ENCODE results near the gene ANGPT4. TPM values are rescaled to one million over a fixed set of nuclear protein-coding genes. Genes with fewer than 3 reads are reported as not detected.

The ANGPT4 gene
- total RNA-seq, 6 experiments from 2014 or later = 0.04 to 0.12 TPM; not detected in 4

DNA sequence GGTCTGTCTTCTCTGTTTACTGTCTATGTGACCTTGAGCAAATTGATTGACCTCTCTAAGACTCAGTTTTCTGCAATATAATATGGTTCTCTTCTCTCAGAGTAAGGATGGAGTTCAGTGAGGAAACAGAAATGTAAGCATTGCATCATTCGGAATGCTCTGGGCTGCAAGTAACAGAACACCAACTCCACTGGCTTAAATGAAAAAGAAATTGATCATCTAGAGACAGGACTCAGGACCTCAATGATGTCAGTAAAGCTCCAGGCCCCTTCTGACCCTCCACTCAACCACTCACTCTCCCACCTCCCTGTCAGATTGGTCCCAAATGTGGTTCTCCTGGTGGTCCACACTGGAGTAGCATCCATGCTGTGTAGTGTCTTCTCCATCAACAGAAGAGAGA is 50.7 kb downstream of the ANGPT4 start:
- 100% methylated on average over 1 of the region's 1 CpG for WGBS (ENCODE audit: insufficient coverage, low coverage, low lambda C conversion rate, missing lambda C conversion rate)
- DNase-seq = no peak
- no peaks in the 10 kb centered on the region for H3K27me3 ChIP-seq

DNA sequence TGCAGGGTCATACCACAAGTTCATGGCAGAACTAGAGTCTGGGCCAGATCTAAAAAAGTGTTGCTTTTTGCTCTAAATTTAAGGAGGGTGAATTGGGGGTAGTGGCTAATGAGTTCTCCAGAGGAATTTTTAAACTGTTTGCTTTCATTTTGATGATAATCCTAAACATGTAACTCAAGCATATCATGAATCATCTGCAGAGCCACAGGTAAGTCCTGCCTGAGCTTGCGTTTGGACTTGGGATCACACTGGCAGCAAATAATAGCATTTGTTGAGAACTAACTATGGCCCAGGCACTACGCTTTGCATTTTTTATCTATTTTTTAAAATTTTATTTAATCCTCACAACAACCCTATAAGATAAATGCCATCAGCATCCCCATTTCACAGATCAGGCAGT is 55.2 kb downstream of the ANGPT4 start:
- WGBS (ENCODE audit: insufficient coverage, low coverage, low lambda C conversion rate, missing lambda C conversion rate) = 94% methylated on average over 2 of the region's 2 CpGs
- intact Hi-C loops (cut with DNase I) = no loop called here
- no peak for ATAC-seq

More for the DNA sequence above, 50.7 kb downstream of the ANGPT4 start:
- Histone ChIP-seq H3K9me3 (no peaks in the 10 kb centered on the region), H3K27ac (no peak overlapping the region), H3K4me1 (no peaks in the 10 kb centered on the region), H3K4me3 (no peak overlapping the region), H3K36me3 (no peaks in the 10 kb centered on the region)
- intact Hi-C loops (cut with DNase I) = no loop called here
- TF ChIP-seq POLR2A (IDR thresholded peaks at IDR 0.05) = no peak
- TF ChIP-seq, protein P1, sequence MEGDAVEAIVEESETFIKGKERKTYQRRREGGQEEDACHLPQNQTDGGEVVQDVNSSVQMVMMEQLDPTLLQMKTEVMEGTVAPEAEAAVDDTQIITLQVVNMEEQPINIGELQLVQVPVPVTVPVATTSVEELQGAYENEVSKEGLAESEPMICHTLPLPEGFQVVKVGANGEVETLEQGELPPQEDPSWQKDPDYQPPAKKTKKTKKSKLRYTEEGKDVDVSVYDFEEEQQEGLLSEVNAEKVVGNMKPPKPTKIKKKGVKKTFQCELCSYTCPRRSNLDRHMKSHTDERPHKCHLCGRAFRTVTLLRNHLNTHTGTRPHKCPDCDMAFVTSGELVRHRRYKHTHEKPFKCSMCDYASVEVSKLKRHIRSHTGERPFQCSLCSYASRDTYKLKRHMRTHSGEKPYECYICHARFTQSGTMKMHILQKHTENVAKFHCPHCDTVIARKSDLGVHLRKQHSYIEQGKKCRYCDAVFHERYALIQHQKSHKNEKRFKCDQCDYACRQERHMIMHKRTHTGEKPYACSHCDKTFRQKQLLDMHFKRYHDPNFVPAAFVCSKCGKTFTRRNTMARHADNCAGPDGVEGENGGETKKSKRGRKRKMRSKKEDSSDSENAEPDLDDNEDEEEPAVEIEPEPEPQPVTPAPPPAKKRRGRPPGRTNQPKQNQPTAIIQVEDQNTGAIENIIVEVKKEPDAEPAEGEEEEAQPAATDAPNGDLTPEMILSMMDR (IDR thresholded peaks at IDR 0.05) = no peak
- no peak for ATAC-seq

DNA sequence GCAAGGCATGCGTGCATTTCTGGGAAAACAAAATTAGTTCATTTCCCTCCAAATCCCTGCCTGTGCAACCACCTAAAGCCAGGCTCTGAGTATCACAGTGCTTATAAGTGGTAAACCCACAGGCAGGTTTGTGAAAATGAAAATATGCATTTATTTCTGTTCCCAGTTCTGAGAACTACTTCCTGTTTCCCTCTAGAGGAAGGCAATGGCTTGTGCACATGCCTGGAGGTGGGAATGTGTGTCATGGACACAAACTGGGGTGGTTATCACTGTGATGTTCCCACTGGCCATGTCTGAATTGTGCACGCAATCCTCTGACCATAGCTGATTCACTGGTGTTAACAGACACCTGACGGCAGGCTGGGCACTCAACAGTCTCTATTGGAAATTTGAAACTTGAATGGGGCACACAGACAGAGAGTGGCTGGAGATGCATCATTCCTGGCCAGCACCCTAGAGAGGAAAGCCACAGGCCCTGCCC is 56.3 kb downstream of the ANGPT4 start:
- ATAC-seq = no peak
- H3K4me3 ChIP-seq = no peak overlapping the region
- WGBS (ENCODE audit: insufficient coverage, low coverage, low lambda C conversion rate, missing lambda C conversion rate) = 0% methylated on average over 1 of the region's 3 CpGs
- no peak for DNase-seq
- no peak overlapping the region for H3K27ac ChIP-seq
- H3K9me3 ChIP-seq = no peaks in the 10 kb centered on the region
- no peaks in the 10 kb centered on the region for H3K27me3 ChIP-seq
- H3K4me1 ChIP-seq = no peaks in the 10 kb centered on the region
- intact Hi-C loops (cut with DNase I) = no loop called here
- TF ChIP-seq POLR2A (IDR thresholded peaks at IDR 0.05) = no peak
- TF ChIP-seq, protein P1 (IDR thresholded peaks at IDR 0.05) = no peak
- H3K36me3 ChIP-seq = no peaks in the 10 kb centered on the region

More for the DNA sequence above, 55.2 kb downstream of the ANGPT4 start:
- Histone ChIP-seq H3K27ac (no peak overlapping the region), H3K9me3 (no peaks in the 10 kb centered on the region), H3K36me3 (no peaks in the 10 kb centered on the region), H3K27me3 (no peaks in the 10 kb centered on the region), H3K4me3 (no peak overlapping the region), H3K4me1 (no peaks in the 10 kb centered on the region)
- TF ChIP-seq, protein P1 (IDR thresholded peaks at IDR 0.05) = no peak
- no peak for TF ChIP-seq POLR2A (IDR thresholded peaks at IDR 0.05)
- no peak for DNase-seq

DNA sequence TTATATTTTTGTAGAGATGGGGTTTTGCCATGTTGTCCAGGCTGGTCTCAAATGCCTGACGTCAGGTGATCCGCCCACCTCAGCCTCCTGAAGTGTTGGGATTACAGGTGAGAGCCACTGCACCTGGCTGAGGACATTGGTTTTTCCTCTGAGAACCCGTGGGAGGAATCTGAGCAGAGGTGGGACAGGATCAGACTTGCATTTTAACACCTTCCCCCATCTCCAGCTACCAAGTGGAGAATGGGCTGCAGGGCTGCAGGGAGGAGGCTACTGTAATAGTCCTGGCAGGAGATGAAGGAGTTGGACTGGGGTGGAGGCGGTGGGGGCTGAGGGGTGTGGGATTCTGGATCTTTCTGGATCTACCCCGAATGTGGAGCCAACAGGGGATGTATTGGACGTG is 58.1 kb downstream of the ANGPT4 start:
- no peak overlapping the region for H3K4me3 ChIP-seq
- H3K36me3 ChIP-seq = no peaks in the 10 kb centered on the region
- ATAC-seq (no peak), DNase-seq (no peak)
- 67% methylated on average over 4 of the region's 6 CpGs for WGBS (ENCODE audit: insufficient coverage, low coverage, low lambda C conversion rate, missing lambda C conversion rate)
- no peaks in the 10 kb centered on the region for H3K4me1 ChIP-seq
- intact Hi-C loops (cut with DNase I) = no loop called here
- TF ChIP-seq POLR2A (IDR thresholded peaks at IDR 0.05) = no peak
- TF ChIP-seq, protein P1 (IDR thresholded peaks at IDR 0.05) = no peak
- no peaks in the 10 kb centered on the region for H3K9me3 ChIP-seq
- H3K27ac ChIP-seq = no peak overlapping the region
- no peaks in the 10 kb centered on the region for H3K27me3 ChIP-seq

- intact Hi-C loops (cut with DNase I) = no loop called here
- H3K4me1 ChIP-seq = no peaks in the 10 kb centered on the region
- no peak overlapping the region for H3K4me3 ChIP-seq
- ATAC-seq (peak in 2 of 4 donors; percentile 9 to 47), DNase-seq (no peak)
- H3K9me3 ChIP-seq = no peaks in the 10 kb centered on the region
- WGBS (ENCODE audit: insufficient coverage, low coverage, low lambda C conversion rate, missing lambda C conversion rate) = 46% methylated on average over 5 of the region's 12 CpGs
- TF ChIP-seq, protein P1 (IDR thresholded peaks at IDR 0.05) = no peak
- TF ChIP-seq POLR2A (IDR thresholded peaks at IDR 0.05) = no peak
- no peak overlapping the region for H3K27ac ChIP-seq
- H3K36me3 ChIP-seq = no peaks in the 10 kb centered on the region
- no peaks in the 10 kb centered on the region for H3K27me3 ChIP-seq
These were observed 59.8 kb downstream of the ANGPT4 start for GRCh38 chr20:856361-856775.
